ENCODE results near the gene MRPL58.

The MRPL58 gene

GRCh38 chr17:75009139-75009724 is 3.2 kb upstream of the MRPL58 start (continued):
- no peak for TF ChIP-seq ZNF449 (tag by site-specific recombination; IDR thresholded peaks at IDR 0.05)
- no peak for TF ChIP-seq ATF2 (tag by site-specific recombination; IDR thresholded peaks at IDR 0.05; ENCODE audit: low read depth)
- TF ChIP-seq IKZF3 (tag by site-specific recombination; IDR thresholded peaks at IDR 0.05): peak; percentile 57; the same call in 1 of the 2 replicates
- TF ChIP-seq ZNF366 (tag by site-specific recombination; conservative IDR thresholded peaks at IDR 0.05): no peak
- no peak for TF ChIP-seq ZNF324 (tag by site-specific recombination; IDR thresholded peaks at IDR 0.05)
- TF ChIP-seq ZNF423 (tag by site-specific recombination; IDR thresholded peaks at IDR 0.05): no peak
- no peak for TF ChIP-seq SCRT2 (tag by site-specific recombination; IDR thresholded peaks at IDR 0.05)
- TF ChIP-seq BCL11A (tag by site-specific recombination; IDR thresholded peaks at IDR 0.05; ENCODE audit: low read depth): peak; percentile 53; the same call in 1 of the 2 replicates
- no peak for TF ChIP-seq GLI4 (tag by site-specific recombination; IDR thresholded peaks at IDR 0.05)
- TF ChIP-seq ZBTB20 (tag by site-specific recombination; IDR thresholded peaks at IDR 0.05): peak; percentile 32; the same call in 1 of the 2 replicates
- no peak for TF ChIP-seq MEIS1 (CRISPR knock-in tag; IDR thresholded peaks at IDR 0.05; ENCODE audit: borderline replicate concordance)
- no peak for TF ChIP-seq HOXA7 (CRISPR knock-in tag; IDR thresholded peaks at IDR 0.05; ENCODE audit: borderline replicate concordance)
- no peak for TF ChIP-seq ZNF398 (tag by site-specific recombination; IDR thresholded peaks at IDR 0.05)
- TF ChIP-seq SP7 (tag by site-specific recombination; IDR thresholded peaks at IDR 0.05): no peak
- no peak for TF ChIP-seq ZNF19 (tag by site-specific recombination; IDR thresholded peaks at IDR 0.05; ENCODE audit: low read depth)
- peak; percentile 62; the same call in 1 of the 2 replicates for TF ChIP-seq SCRT1 (tag by site-specific recombination; IDR thresholded peaks at IDR 0.05; ENCODE audit: borderline replicate concordance)
- no peak for TF ChIP-seq KLF10 (tag by site-specific recombination; IDR thresholded peaks at IDR 0.05)
- TF ChIP-seq ZNF362 (tag by site-specific recombination; IDR thresholded peaks at IDR 0.05): no peak
- no peak for TF ChIP-seq ZNF530 (tag by site-specific recombination; IDR thresholded peaks at IDR 0.05; ENCODE audit: low read depth)
- TF ChIP-seq ZNF404 (tag by site-specific recombination; IDR thresholded peaks at IDR 0.05): no peak
- TF ChIP-seq ZBTB10 (tag by site-specific recombination; IDR thresholded peaks at IDR 0.05): no peak
- no peak for TF ChIP-seq ZNF48 (tag by site-specific recombination; IDR thresholded peaks at IDR 0.05)
- TF ChIP-seq ZBTB1 (tag by site-specific recombination; IDR thresholded peaks at IDR 0.05): peak; percentile 42; the same call in 1 of the 2 replicates
- TF ChIP-seq ZNF580 (tag by site-specific recombination; IDR thresholded peaks at IDR 0.05): no peak
- no peak for TF ChIP-seq ZNF24 (tag by site-specific recombination; IDR thresholded peaks at IDR 0.05)
- TF ChIP-seq ZNF221 (tag by site-specific recombination; IDR thresholded peaks at IDR 0.05; ENCODE audit: borderline replicate concordance): no peak
- TF ChIP-seq ZNF596 (tag by site-specific recombination; IDR thresholded peaks at IDR 0.05): no peak
- no peak for TF ChIP-seq ZNF132 (tag by site-specific recombination; IDR thresholded peaks at IDR 0.05; ENCODE audit: borderline replicate concordance)
- TF ChIP-seq PRDM4 (tag by site-specific recombination; IDR thresholded peaks at IDR 0.05): peak; percentile 59; the same call in 1 of the 2 replicates
- no peak for TF ChIP-seq ZNF514 (tag by site-specific recombination; IDR thresholded peaks at IDR 0.05)
